Neural progenitor cell (in vitro differentiated cells): ENCODE measurements around the gene EAF2. TPM values are rescaled to one million over a fixed set of nuclear protein-coding genes. Genes with fewer than 3 reads are reported as not detected.

Source experiments
- DNase-seq: peaks from one replicate; pipeline ENCODE4 v3.0.0-alpha.2; 2016; ENCODE audit warnings: low spot score
- H2AFZ ChIP-seq: fragments of 200-600 bp; sonication (generic); replicated peaks from 2 replicates; pipeline ENCODE4 v1.6.1; 2016; ENCODE audit warnings: antibody characterized with exemption
- H3F3A ChIP-seq: fragments of 200-600 bp; sonication (generic); 2 replicates; pipeline ENCODE4 v1.6.1; 2016; ENCODE audit warnings: antibody characterized with exemption, low read depth
- H3K27ac ChIP-seq: fragments of 200-600 bp; sonication (generic); 2 replicates; pipeline ENCODE4 v1.5.1; 2016; ENCODE audit warnings: mild to moderate bottlenecking
- H3K27me3 ChIP-seq: fragments of 200-600 bp; sonication (generic); 2 replicates; pipeline ENCODE4 v1.6.1; 2016; ENCODE audit warnings: mild to moderate bottlenecking, moderate library complexity
- H3K36me3 ChIP-seq: fragments of 200-600 bp; sonication (generic); 2 replicates; pipeline ENCODE4 v1.5.1; 2016
- H3K4me1 ChIP-seq: fragments of 200-600 bp; sonication (generic); 2 replicates; pipeline ENCODE4 v1.6.1; 2016; ENCODE audit warnings: mixed run types
- H3K4me2 ChIP-seq: fragments of 200-600 bp; sonication (generic); 2 replicates; pipeline ENCODE4 v1.6.1; 2016
- H3K4me3 ChIP-seq: fragments of 200-600 bp; sonication (generic); 2 replicates; pipeline ENCODE4 v1.5.1; 2016
- H3K79me2 ChIP-seq: fragments of 200-600 bp; sonication (generic); 2 replicates; pipeline ENCODE4 v1.6.1; 2016; ENCODE audit warnings: low read depth
- H3K9ac ChIP-seq: fragments of 200-600 bp; sonication (generic); 2 replicates; pipeline ENCODE4 v1.6.1; 2016
- H3K9me3 ChIP-seq: fragments of 200-600 bp; sonication (generic); 2 replicates; pipeline ENCODE4 v1.5.1; 2016; ENCODE audit warnings: low read depth
- H4K20me1 ChIP-seq: fragments of 200-600 bp; sonication (generic); 2 replicates; pipeline ENCODE4 v1.6.1; 2016; ENCODE audit warnings: low read depth
- H3K27ac Mint-ChIP-seq: 3 replicates; pipeline ENCODE4 v1.8.0; 2021; ENCODE audit warnings: mixed read lengths
- H3K27me3 Mint-ChIP-seq: 2 replicates; pipeline ENCODE4 v1.8.0; 2022; ENCODE audit warnings: low read depth, mild to moderate bottlenecking, inconsistent platforms, moderate library complexity, mixed read lengths; ENCODE audit not compliant: insufficient read depth
- H3K36me3 Mint-ChIP-seq: 3 replicates; pipeline ENCODE4 v1.8.0; 2021; ENCODE audit warnings: mixed read lengths
- H3K4me1 Mint-ChIP-seq: 3 replicates; pipeline ENCODE4 v1.8.0; 2021; ENCODE audit warnings: mixed read lengths
- H3K4me3 Mint-ChIP-seq: 3 replicates; pipeline ENCODE4 v1.8.0; 2021; ENCODE audit warnings: mild to moderate bottlenecking, moderate library complexity, mixed read lengths
- H3K9me3 Mint-ChIP-seq: 3 replicates; pipeline ENCODE4 v1.8.0; 2020; ENCODE audit warnings: mixed read lengths
- EZH2 ChIP-seq: fragments of 200-600 bp; sonication (generic); IDR thresholded peaks from 2 replicates; pipeline ENCODE4 v1.6.1; 2017; ENCODE audit warnings: antibody characterized with exemption, mild to moderate bottlenecking, moderate library complexity
- EZH2phosphoT487 ChIP-seq: fragments of 200-600 bp; sonication (generic); IDR thresholded peaks from 2 replicates; pipeline ENCODE4 v1.6.1; 2017; ENCODE audit warnings: antibody characterized with exemption
- total RNA-seq: library from RNA; depleted of rRNA; stranded (reverse); fragments of >200 nt; gene quantifications from 2 replicates; pipeline ENCODE4 v1.2.3, GENCODE V29; 2015; ENCODE audit warnings: low replicate concordance
- TF ChIP-seq, protein P1 (sequence below): fragments of 200-600 bp; sonication (generic); IDR thresholded peaks from 2 replicates; pipeline ENCODE4 v1.5.1; 2017; ENCODE audit warnings: antibody characterized with exemption, mild to moderate bottlenecking

The EAF2 gene
- total RNA-seq, 1 donor from 2014 or later: 8.5 TPM

DNA sequence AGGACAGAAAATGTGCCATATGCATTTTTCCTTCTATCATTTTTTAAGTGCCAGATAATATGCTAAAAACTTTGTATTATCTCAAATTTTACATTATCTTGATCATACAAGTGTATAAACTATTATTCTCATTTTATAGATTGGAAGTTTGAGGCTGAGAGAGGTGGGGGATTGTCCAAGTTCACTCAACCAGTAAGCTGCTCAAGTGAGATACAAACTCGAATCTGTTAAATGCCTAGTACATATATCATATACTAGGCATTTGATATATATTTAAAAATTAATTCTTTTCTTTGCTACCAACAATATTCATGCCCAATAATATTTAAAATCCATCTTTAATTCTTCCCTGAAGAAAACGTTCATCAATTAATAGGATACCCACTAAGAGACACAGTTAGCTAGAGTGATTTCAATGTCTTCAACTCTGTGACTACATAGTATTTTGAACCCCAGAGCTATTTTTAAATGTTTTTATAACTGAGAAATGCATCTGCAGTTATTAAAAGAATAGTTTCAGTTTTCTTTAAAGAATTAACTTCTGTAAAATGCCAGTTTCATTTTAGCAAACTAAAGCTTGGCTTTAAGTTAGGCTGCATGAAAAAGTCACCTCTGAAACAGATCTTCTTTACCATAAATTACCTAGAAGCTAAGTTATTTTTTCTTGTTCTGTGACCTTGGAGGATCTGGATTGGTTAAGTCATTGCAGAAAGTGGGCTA is 40.6 kb upstream of the EAF2 start:
- peaks cover 7% of the 10 kb centered on the region for H3K36me3 Mint-ChIP-seq
- no peaks in the 10 kb centered on the region for H3K79me2 ChIP-seq
- H3K27me3 ChIP-seq: no peaks in the 10 kb centered on the region
- no peaks in the 10 kb centered on the region for H4K20me1 ChIP-seq
- no peaks in the 10 kb centered on the region for H3K4me1 Mint-ChIP-seq
- H3F3A ChIP-seq: no peaks in the 10 kb centered on the region
- no peak overlapping the region for H3K4me3 ChIP-seq
- no peak overlapping the region for H3K27ac ChIP-seq
- no peak overlapping the region for H3K9ac ChIP-seq
- no peak overlapping the region for H2AFZ ChIP-seq
- no peak for DNase-seq
- no peak overlapping the region for H3K4me2 ChIP-seq
- H3K36me3 ChIP-seq: peaks cover 4% of the 10 kb centered on the region
- H3K27ac Mint-ChIP-seq: no peak overlapping the region
- no peak overlapping the region for H3K4me3 Mint-ChIP-seq
- H3K4me1 ChIP-seq: no peaks in the 10 kb centered on the region
- no peaks in the 10 kb centered on the region for H3K9me3 Mint-ChIP-seq
- H3K27me3 Mint-ChIP-seq: no peaks in the 10 kb centered on the region
- TF ChIP-seq, protein P1, sequence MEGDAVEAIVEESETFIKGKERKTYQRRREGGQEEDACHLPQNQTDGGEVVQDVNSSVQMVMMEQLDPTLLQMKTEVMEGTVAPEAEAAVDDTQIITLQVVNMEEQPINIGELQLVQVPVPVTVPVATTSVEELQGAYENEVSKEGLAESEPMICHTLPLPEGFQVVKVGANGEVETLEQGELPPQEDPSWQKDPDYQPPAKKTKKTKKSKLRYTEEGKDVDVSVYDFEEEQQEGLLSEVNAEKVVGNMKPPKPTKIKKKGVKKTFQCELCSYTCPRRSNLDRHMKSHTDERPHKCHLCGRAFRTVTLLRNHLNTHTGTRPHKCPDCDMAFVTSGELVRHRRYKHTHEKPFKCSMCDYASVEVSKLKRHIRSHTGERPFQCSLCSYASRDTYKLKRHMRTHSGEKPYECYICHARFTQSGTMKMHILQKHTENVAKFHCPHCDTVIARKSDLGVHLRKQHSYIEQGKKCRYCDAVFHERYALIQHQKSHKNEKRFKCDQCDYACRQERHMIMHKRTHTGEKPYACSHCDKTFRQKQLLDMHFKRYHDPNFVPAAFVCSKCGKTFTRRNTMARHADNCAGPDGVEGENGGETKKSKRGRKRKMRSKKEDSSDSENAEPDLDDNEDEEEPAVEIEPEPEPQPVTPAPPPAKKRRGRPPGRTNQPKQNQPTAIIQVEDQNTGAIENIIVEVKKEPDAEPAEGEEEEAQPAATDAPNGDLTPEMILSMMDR: no peak
- no peaks in the 10 kb centered on the region for H3K9me3 ChIP-seq

DNA sequence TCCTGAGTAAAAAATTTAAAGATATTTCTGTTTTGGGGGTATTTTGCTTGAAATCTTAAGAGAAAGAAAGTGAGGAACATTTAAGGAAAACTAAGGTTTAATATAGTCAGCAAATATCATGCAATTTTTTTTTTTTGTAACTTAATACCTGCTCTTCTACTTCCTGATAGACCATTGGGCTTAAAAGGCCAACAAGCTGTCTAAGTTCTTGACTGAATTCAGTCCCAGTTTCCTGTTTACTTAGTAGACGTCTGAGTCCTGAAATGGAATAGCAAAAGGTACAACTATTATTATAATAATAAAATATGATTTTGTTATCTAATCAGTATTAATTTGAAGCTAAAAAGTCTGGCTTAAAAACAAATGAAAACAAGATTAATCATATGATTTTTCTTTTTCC is 38.0 kb upstream of the EAF2 start:
- no peak for DNase-seq
- no peak overlapping the region for H3K27ac Mint-ChIP-seq
- Histone ChIP-seq H3K79me2 (no peaks in the 10 kb centered on the region), H3K9ac (no peak overlapping the region), H3K9me3 (no peaks in the 10 kb centered on the region), H3F3A (no peaks in the 10 kb centered on the region), H3K4me3 (no peak overlapping the region), H3K4me1 (no peaks in the 10 kb centered on the region), H3K27me3 (no peaks in the 10 kb centered on the region), H4K20me1 (no peaks in the 10 kb centered on the region), H3K36me3 (peaks cover 4% of the 10 kb centered on the region), H2AFZ (no peak overlapping the region), H3K27ac (no peak overlapping the region), H3K4me2 (no peak overlapping the region)
- H3K27me3 Mint-ChIP-seq: no peaks in the 10 kb centered on the region
- peaks cover 7% of the 10 kb centered on the region for H3K36me3 Mint-ChIP-seq
- H3K9me3 Mint-ChIP-seq: no peaks in the 10 kb centered on the region
- H3K4me1 Mint-ChIP-seq: no peaks in the 10 kb centered on the region
- TF ChIP-seq, protein P1: no peak
- TF ChIP-seq EZH2phosphoT487 (no peak), EZH2 (no peak)
- no peak overlapping the region for H3K4me3 Mint-ChIP-seq

DNA sequence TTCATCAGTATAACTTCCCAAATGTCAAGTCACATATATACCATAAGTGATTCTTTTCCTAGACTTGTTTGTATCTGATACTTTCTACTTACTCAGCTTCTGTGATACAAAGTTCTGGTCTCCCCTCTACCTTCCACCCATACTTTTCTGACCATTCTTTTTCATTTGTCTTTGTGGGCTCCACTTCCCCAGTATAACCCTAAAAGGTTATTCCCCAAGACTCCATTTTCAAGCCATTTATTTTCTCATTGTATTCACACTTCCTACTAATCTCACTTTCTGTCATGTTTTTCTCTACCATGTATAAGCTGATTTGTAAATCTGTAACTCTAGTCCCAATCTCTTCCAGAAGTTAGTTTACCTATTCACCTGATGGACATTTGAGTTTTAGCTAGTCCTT is 34.1 kb upstream of the EAF2 start:
- H3K4me1 ChIP-seq: no peaks in the 10 kb centered on the region
- H3K27ac Mint-ChIP-seq: no peak overlapping the region
- H3K4me1 Mint-ChIP-seq: no peaks in the 10 kb centered on the region
- H3K27me3 Mint-ChIP-seq: no peaks in the 10 kb centered on the region
- peaks cover 4% of the 10 kb centered on the region for H3K36me3 ChIP-seq
- no peak overlapping the region for H3K4me3 ChIP-seq
- no peaks in the 10 kb centered on the region for H3K9me3 Mint-ChIP-seq
- H3K36me3 Mint-ChIP-seq: peaks cover 6% of the 10 kb centered on the region
- no peak overlapping the region for H3K27ac ChIP-seq
- H4K20me1 ChIP-seq: no peaks in the 10 kb centered on the region
- H3K9me3 ChIP-seq: no peaks in the 10 kb centered on the region
- no peak overlapping the region for H3K4me3 Mint-ChIP-seq
- no peaks in the 10 kb centered on the region for H3F3A ChIP-seq
- TF ChIP-seq EZH2: no peak
- TF ChIP-seq, protein P1: no peak
- TF ChIP-seq EZH2phosphoT487: no peak
- H3K9ac ChIP-seq: no peak overlapping the region
- H3K27me3 ChIP-seq: no peaks in the 10 kb centered on the region
- no peak overlapping the region for H2AFZ ChIP-seq
- DNase-seq: no peak
- H3K4me2 ChIP-seq: no peak overlapping the region
- no peaks in the 10 kb centered on the region for H3K79me2 ChIP-seq
